OCI-LY3 (cell line): ENCODE data around the gene DOCK2.

Experiments used
- H2AFZ ChIP-seq: fragments of 200-600, 300-600 bp; shearing (Covaris generic); 2 replicates; pipeline ENCODE4 v1.6.0; 2014; ENCODE audit warnings: antibody characterized with exemption, low read depth, low read length
- H3K27ac ChIP-seq: fragments of 200-600, 300-600 bp; sonication (generic); 2 replicates; pipeline ENCODE4 v1.5.1; 2014; ENCODE audit warnings: mild to moderate bottlenecking, low read length, moderate library complexity, mixed read lengths
- H3K27me3 ChIP-seq: fragments of 200-600, 300-600 bp; sonication (generic); 2 replicates; pipeline ENCODE4 v1.6.1; 2014; ENCODE audit warnings: low read depth, low read length, mixed read lengths
- H3K36me3 ChIP-seq: fragments of 200-600, 300-600 bp; sonication (generic); replicated peaks from 2 replicates; pipeline ENCODE3; 2014; ENCODE audit warnings: low read depth, low read length, mixed read lengths
- H3K4me1 ChIP-seq: fragments of 300-600, 200-600 bp; sonication (generic); 2 replicates; pipeline ENCODE4 v1.6.1; 2014; ENCODE audit warnings: low read length, mixed read lengths
- H3K4me2 ChIP-seq: fragments of 200-600, 300-600 bp; sonication (generic); 2 replicates; pipeline ENCODE4 v1.6.1; 2014; ENCODE audit warnings: low read length, mixed read lengths
- H3K4me3 ChIP-seq: fragments of 300-600, 200-600 bp; sonication (generic); 2 replicates; pipeline ENCODE4 v1.5.1; 2014; ENCODE audit warnings: antibody characterized with exemption, mild to moderate bottlenecking, low read length, moderate library complexity
- H3K79me2 ChIP-seq: fragments of 300-600, 200-600 bp; shearing (Covaris generic); 2 replicates; pipeline ENCODE4 v1.6.1; 2014; ENCODE audit warnings: mild to moderate bottlenecking, low read length, mixed read lengths
- H3K9ac ChIP-seq: fragments of 300-600, 200-600 bp; shearing (Covaris generic); 2 replicates; pipeline ENCODE4 v1.6.0; 2014; ENCODE audit warnings: mild to moderate bottlenecking, low read length, moderate library complexity
- H3K9me3 ChIP-seq: fragments of 200-600, 300-600 bp; shearing (Covaris generic); 2 replicates; pipeline ENCODE4 v1.6.1; 2014; ENCODE audit warnings: low read length, mixed read lengths; ENCODE audit not compliant: insufficient read depth
- H4K20me1 ChIP-seq: fragments of 200-600, 300-600 bp; sonication (generic); 2 replicates; pipeline ENCODE4 v1.6.1; 2016; ENCODE audit warnings: low read length, mixed read lengths; ENCODE audit not compliant: insufficient read depth
- EZH2phosphoT487 ChIP-seq: fragments of 200-600 bp; shearing (Covaris generic); IDR thresholded peaks from 2 replicates; pipeline ENCODE4 v1.6.1; 2018; ENCODE audit warnings: antibody characterized with exemption, mixed run types, low read depth
- TF ChIP-seq, protein P1 (sequence below): fragments of 200-600, 300-600 bp; sonication (generic); IDR thresholded peaks from 2 replicates; pipeline ENCODE4 v1.5.1; 2014; ENCODE audit warnings: antibody characterized with exemption, low read length, low read depth

DOCK2 gene

DNA sequence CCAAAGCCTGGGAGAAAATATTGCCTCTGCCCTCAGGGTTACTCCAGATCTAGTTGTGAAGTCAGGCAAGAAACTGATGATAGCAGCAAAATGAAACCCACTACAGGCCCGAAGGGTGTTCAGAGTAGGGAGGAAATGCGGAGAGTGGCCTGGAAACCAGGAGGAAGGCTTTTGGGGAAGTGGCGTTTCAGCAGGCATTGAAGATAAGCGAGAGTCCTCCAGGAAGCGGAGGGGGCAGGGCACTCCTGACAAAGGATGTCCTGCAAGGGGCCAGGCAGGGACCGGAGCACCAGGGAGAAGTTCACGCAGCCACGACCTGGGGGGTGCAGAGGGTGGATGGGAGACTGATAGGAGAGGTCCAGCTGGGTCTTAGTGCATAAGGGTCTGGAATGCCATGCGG lies 460.9 kb downstream of the DOCK2 start:
- H3K27me3 ChIP-seq: no peaks in the 10 kb centered on the region; the same call in 1 of the 2 replicates
- peaks cover 4% of the 10 kb centered on the region; the same call in 1 of the 2 replicates for H3K9me3 ChIP-seq
- no peaks in the 10 kb centered on the region for H3K36me3 ChIP-seq
- H4K20me1 ChIP-seq: no peaks in the 10 kb centered on the region
- H2AFZ ChIP-seq: no peak overlapping the region
- no peak for TF ChIP-seq EZH2phosphoT487
- TF ChIP-seq, protein P1, sequence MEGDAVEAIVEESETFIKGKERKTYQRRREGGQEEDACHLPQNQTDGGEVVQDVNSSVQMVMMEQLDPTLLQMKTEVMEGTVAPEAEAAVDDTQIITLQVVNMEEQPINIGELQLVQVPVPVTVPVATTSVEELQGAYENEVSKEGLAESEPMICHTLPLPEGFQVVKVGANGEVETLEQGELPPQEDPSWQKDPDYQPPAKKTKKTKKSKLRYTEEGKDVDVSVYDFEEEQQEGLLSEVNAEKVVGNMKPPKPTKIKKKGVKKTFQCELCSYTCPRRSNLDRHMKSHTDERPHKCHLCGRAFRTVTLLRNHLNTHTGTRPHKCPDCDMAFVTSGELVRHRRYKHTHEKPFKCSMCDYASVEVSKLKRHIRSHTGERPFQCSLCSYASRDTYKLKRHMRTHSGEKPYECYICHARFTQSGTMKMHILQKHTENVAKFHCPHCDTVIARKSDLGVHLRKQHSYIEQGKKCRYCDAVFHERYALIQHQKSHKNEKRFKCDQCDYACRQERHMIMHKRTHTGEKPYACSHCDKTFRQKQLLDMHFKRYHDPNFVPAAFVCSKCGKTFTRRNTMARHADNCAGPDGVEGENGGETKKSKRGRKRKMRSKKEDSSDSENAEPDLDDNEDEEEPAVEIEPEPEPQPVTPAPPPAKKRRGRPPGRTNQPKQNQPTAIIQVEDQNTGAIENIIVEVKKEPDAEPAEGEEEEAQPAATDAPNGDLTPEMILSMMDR: no peak
- no peak overlapping the region for H3K4me2 ChIP-seq
- H3K4me3 ChIP-seq: no peak overlapping the region
- H3K9ac ChIP-seq: no peak overlapping the region
- no peaks in the 10 kb centered on the region for H3K79me2 ChIP-seq
- peaks cover 4% of the 10 kb centered on the region for H3K4me1 ChIP-seq
- no peak overlapping the region for H3K27ac ChIP-seq

DNA sequence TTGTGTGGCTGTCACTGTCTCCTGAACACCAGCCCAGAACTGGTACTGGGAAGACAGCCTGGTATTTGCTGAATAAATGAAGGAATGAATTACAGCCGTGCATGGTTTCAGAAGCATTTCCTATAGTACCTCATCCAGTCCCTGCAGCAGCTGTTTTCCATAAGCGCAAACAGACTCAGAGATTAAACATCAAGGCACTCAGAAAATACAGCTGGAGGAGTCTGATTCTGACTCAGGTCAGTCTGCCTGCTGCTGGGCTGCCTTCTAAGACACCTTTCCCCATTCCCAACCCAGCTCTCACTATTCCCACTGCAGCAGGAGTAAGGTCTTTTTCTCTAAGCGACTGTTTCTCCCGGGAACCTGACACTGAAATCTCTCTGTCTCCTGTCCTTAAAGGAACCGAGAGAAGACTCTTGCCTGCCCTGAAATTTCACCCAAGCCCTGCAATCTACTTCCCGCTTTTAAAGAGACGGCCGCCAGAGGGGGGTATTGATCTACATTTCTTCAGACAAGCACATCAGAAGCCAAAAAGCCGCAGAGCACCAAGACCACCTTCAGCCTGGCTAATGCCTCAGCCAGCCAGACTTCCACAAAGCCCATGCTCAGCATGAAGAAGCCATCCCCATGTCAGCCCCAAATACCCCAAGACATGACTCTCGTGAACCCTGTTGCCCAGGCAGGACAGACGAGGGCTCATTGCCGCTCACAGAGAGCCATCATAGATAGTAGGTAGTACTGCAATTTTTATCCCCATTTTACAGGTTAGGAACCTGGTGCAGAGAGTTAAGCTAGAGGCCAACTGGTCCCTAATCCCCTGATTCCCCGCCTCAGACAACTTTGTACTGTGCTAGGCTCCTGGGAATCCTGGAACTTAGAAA lies 463.2 kb downstream of the DOCK2 start:
- H3K36me3 ChIP-seq: no peaks in the 10 kb centered on the region
- H3K27me3 ChIP-seq: no peaks in the 10 kb centered on the region; the same call in 1 of the 2 replicates
- peak overlapping the region; percentile 21; the same call in 1 of the 2 replicates for H3K4me2 ChIP-seq
- H3K79me2 ChIP-seq: no peaks in the 10 kb centered on the region
- no peak overlapping the region for H3K27ac ChIP-seq
- H4K20me1 ChIP-seq: no peaks in the 10 kb centered on the region
- H3K4me3 ChIP-seq: no peak overlapping the region
- no peak overlapping the region for H2AFZ ChIP-seq
- H3K9me3 ChIP-seq: peaks cover 4% of the 10 kb centered on the region; the same call in 1 of the 2 replicates
- peaks cover 8% of the 10 kb centered on the region for H3K4me1 ChIP-seq
- H3K9ac ChIP-seq: no peak overlapping the region
- TF ChIP-seq, protein P1: peak; percentile 94
- TF ChIP-seq EZH2phosphoT487: no peak

DNA sequence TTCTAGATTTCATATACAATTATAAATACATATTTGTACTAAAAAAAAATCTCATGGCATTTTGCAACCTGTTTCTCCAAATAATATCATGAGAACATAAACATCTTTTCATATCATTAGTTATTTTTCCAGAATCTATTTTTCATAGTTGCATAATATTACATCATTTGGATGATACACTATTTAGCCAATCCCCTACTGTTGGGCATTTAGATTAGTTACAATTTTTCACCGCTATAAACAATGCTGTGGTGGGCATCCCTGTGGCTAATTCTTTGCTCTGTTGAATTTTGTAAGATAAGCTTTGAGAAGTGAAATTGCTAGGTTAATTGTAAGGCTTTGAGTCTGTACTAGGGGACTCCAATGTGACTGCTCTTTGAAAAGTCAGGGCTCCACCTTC lies 466.4 kb downstream of the DOCK2 start:
- Histone ChIP-seq H3K27me3 (no peaks in the 10 kb centered on the region; the same call in 1 of the 2 replicates), H3K9ac (no peak overlapping the region), H3K4me1 (peaks cover 15% of the 10 kb centered on the region), H2AFZ (no peak overlapping the region), H3K36me3 (no peaks in the 10 kb centered on the region), H3K79me2 (no peaks in the 10 kb centered on the region), H3K4me2 (no peak overlapping the region), H3K4me3 (no peak overlapping the region), H4K20me1 (no peaks in the 10 kb centered on the region), H3K27ac (no peak overlapping the region), H3K9me3 (peaks cover 4% of the 10 kb centered on the region; the same call in 1 of the 2 replicates)
- TF ChIP-seq, protein P1: no peak
- TF ChIP-seq EZH2phosphoT487: no peak

DNA sequence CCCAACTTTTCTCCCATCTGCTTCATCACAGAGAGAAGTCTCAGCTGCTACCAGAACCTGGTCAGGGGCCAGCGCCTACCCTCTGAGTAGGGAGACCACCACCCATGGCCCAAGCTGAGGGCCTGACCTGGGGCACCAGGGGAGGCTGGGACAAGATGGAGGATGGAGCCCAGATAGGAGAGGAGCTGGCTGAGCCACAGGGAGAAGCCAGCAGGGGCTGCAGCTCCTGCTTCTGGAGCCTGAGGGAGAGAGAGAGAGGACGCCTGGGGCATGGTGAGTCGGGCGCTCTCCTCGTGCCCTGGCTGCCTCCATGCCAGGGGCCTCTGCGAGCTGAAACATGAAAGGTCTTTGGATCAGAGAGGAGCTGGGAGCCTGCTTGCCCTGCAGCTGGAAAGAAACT lies 467.2 kb downstream of the DOCK2 start:
- TF ChIP-seq, protein P1: no peak
- no peak for TF ChIP-seq EZH2phosphoT487
- H3K36me3 ChIP-seq: no peaks in the 10 kb centered on the region
- H3K27ac ChIP-seq: no peak overlapping the region

More for the DNA sequence above, 467.2 kb downstream of the DOCK2 start:
- Histone ChIP-seq H4K20me1 (no peaks in the 10 kb centered on the region), H3K27me3 (no peaks in the 10 kb centered on the region; the same call in 1 of the 2 replicates), H3K4me3 (no peak overlapping the region), H3K79me2 (no peaks in the 10 kb centered on the region), H3K9ac (no peak overlapping the region), H3K4me1 (peaks cover 15% of the 10 kb centered on the region), H3K4me2 (no peak overlapping the region), H2AFZ (no peak overlapping the region), H3K9me3 (peaks cover 2% of the 10 kb centered on the region; the same call in 1 of the 2 replicates)
